Inflammatory macrophage (primary cell): Measurements from ENCODE around the gene BICD1.
"Not testable (repeated sequence)": the region's sequence is repeated elsewhere in the genome, so short reads cannot be mapped to it uniquely, and the experiment has no call there.

Experiments used
- DNase-seq, 2 donors: peaks; one replicate each; pipeline ENCODE4 v3.0.0-alpha.2; 2020 to 2022

Gene BICD1

GRCh38 chr12:32146074-32146873 lies 39.6 kb downstream of the BICD1 start:
- DNase-seq, result no peak

- no peak for DNase-seq
Observed at GRCh38 chr12:32148372-32148771, 41.7 kb downstream of the BICD1 start.

GRCh38 chr12:32149489-32149888 lies 42.8 kb downstream of the BICD1 start:
- DNase-seq, result no peak

GRCh38 chr12:32151086-32151485 lies 44.4 kb downstream of the BICD1 start:
- DNase-seq, result no peak

- DNase-seq, result no peak
Observed at GRCh38 chr12:32151552-32151951, 44.9 kb downstream of the BICD1 start.

GRCh38 chr12:32155041-32155440 lies 48.4 kb downstream of the BICD1 start:
- no peak for DNase-seq

GRCh38 chr12:32155961-32156529 lies 49.4 kb downstream of the BICD1 start:
- DNase-seq, result no peak

- no peak for DNase-seq
Observed at GRCh38 chr12:32158525-32158924, 51.9 kb downstream of the BICD1 start.

- no peak for DNase-seq
Observed at GRCh38 chr12:32159381-32159780, 52.7 kb downstream of the BICD1 start.

GRCh38 chr12:32159925-32160324 lies 53.3 kb downstream of the BICD1 start:
- DNase-seq, result no peak

GRCh38 chr12:32161058-32161457 lies 54.4 kb downstream of the BICD1 start:
- no peak for DNase-seq

GRCh38 chr12:32163596-32163995 lies 56.9 kb downstream of the BICD1 start:
- peak; percentile 19 to 26 for DNase-seq

GRCh38 chr12:32166510-32166909 lies 59.9 kb downstream of the BICD1 start:
- DNase-seq, result no peak

- DNase-seq, result no peak
Observed at GRCh38 chr12:32170437-32170998, 63.9 kb downstream of the BICD1 start.

GRCh38 chr12:32171211-32171610 lies 64.6 kb downstream of the BICD1 start:
- DNase-seq, result no peak

- no peak for DNase-seq
Observed at GRCh38 chr12:32176606-32177005, 70.0 kb downstream of the BICD1 start.

GRCh38 chr12:32178341-32179010 lies 71.8 kb downstream of the BICD1 start:
- no peak for DNase-seq

- no peak for DNase-seq
Observed at GRCh38 chr12:32179011-32179395, 72.4 kb downstream of the BICD1 start.

- no peak for DNase-seq
Observed at GRCh38 chr12:32181498-32182175, 75.0 kb downstream of the BICD1 start.

- no peak for DNase-seq
Observed at GRCh38 chr12:32183650-32184049, 77.0 kb downstream of the BICD1 start.

GRCh38 chr12:32187127-32187526 lies 80.5 kb downstream of the BICD1 start:
- not testable (repeated sequence) for DNase-seq

- no peak for DNase-seq
Observed at GRCh38 chr12:32191445-32191844, 84.8 kb downstream of the BICD1 start.
